ENCODE measurements around the gene MALL. TPM values are rescaled to one million over a fixed set of nuclear protein-coding genes. Genes with fewer than 3 reads are reported as not detected.

Gene MALL
- total and polyA plus RNA-seq, 10 of the 15 experiments (the other 5 are each of a cell fraction or from before 2014, with no cell fraction given), result 0.26 TPM; not detected in 9

GRCh38 chr2:110114831-110115255 lies 779 bp downstream of the MALL start:
- H3K79me2 ChIP-seq (ENCODE audit: control insufficient read depth, insufficient read depth, low read length), result no peaks in the 10 kb centered on the region
- no peak for FAIRE-seq
- TF ChIP-seq SREBF1 (IDR thresholded peaks at IDR 0.05; ENCODE audit: low read length) (no peak), GABPA (IDR thresholded peaks at IDR 0.05; ENCODE audit: low read depth) (no peak), FOXM1 (IDR thresholded peaks at IDR 0.05; ENCODE audit: low read depth, low read length) (no peak), ZNF592 (IDR thresholded peaks at IDR 0.05) (no peak), PAX5 (IDR thresholded peaks at IDR 0.05; ENCODE audit: borderline replicate concordance, low read depth, low read length) (no peak), IRF3 (IDR thresholded peaks at IDR 0.05) (no peak), NFYA (IDR thresholded peaks at IDR 0.05; ENCODE audit: borderline replicate concordance, low read depth, low read length) (no peak), USF1 (IDR thresholded peaks at IDR 0.05; ENCODE audit: borderline replicate concordance, extremely low read length, insufficient read depth, low read depth, low read length) (no peak), MAX (IDR thresholded peaks at IDR 0.05; ENCODE audit: low read depth, low read length) (no peak), RELB (IDR thresholded peaks at IDR 0.05; ENCODE audit: low read depth) (no peak), ZBTB4 (CRISPR knock-in tag; IDR thresholded peaks at IDR 0.05) (no peak), TCF3 (IDR thresholded peaks at IDR 0.05; ENCODE audit: borderline replicate concordance, insufficient read depth, low read depth, low read length) (no peak)

More at GRCh38 chr2:110114831-110115255, 779 bp downstream of the MALL start:
- H3K36me3 ChIP-seq (ENCODE audit: control insufficient read depth in 2 of 2, insufficient read depth in 2 of 2, low read length in 1 of 2), result no peaks in the 10 kb centered on the region
- 73% methylated on average over 14 of the region's 14 CpGs for WGBS (ENCODE audit: insufficient coverage, insufficient replicate concordance, low lambda C conversion rate, missing lambda C conversion rate)
- intact Hi-C loops (cut with micrococcal nuclease; ENCODE audit: unreplicated experiment), result no loop called here
- H3K27ac ChIP-seq (ENCODE audit: control insufficient read depth, insufficient read depth), result no peak overlapping the region
- CTCF ChIA-PET, result interaction anchor here (0.6 kb wide), 1 partner anchor 1873 kb away, joined by 3 read pairs; no protein-coding TSS in a partner anchor
- in situ Hi-C loops (cut with MboI), result no loop called here
- H3K9me3 ChIP-seq (replicated peaks; ENCODE audit: control insufficient read depth, insufficient read depth, low read length), result no peaks in the 10 kb centered on the region
- H4K20me1 ChIP-seq (ENCODE audit: control insufficient read depth, insufficient read depth), result no peaks in the 10 kb centered on the region
- no peak for DNase-seq (ENCODE audit: low read depth, low spot score)
- no peak for ATAC-seq
- H3K9ac ChIP-seq (ENCODE audit: control insufficient read depth, insufficient read depth, low read length), result no peak overlapping the region
- SMC1A ChIA-PET (ENCODE audit: uncharacterized antibody, unreplicated experiment), result no interaction called here
- H2AFZ ChIP-seq (ENCODE audit: control insufficient read depth, low read depth, low read length), result no peak overlapping the region
- RAD21 ChIA-PET (ENCODE audit: unreplicated experiment), result no interaction called here
- POLR2A ChIA-PET, result no interaction called here
- H3K4me3 ChIP-seq, result no peak overlapping the region
- H3K4me2 ChIP-seq (ENCODE audit: control insufficient read depth, insufficient read depth), result no peak overlapping the region
- no TSS peak for BruUV-seq (replicated peaks)
- peaks cover 0 to 8% of the 10 kb centered on the region in 2 experiments; a peak in 3 of 4 replicates for H3K27me3 ChIP-seq (replicated peaks in 1 of 2; ENCODE audit: control insufficient read depth in 2 of 2, insufficient read depth in 2 of 2, low read length in 1 of 2)
- H3K4me1 ChIP-seq (ENCODE audit: control insufficient read depth, insufficient read depth, low read length), result no peaks in the 10 kb centered on the region
